ENCODE measurements around the gene CTPS1.

DNA sequence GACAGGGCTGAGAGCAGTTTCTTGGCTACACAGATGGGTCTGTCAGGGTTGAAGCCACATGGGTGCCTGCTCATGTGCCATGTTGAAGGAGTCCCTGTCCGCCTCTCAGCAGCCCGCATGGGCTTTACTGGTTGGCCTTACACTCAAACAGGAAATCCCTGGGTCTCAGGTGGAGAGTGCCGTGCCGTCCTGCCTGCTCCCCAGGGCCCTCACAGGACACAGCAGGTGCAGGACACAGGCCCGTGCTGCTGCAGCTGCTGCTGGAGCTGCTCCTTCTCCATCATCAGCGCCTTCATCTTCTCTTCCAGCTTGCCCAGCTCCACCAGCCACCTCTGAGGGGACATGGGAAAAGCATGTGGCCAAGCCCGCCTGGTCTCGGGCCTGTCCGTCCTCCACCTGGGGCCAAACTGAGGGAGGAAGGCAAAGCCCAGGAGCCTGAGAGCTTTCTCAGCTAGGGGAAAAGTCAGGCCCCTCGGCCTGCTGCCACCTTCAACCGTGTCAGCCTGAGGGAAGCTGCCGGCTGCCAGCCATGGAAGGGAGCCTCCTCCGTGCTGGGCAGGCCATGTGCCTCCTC is 36.5 kb downstream of the CTPS1 start:
- TF ChIP-seq POLR2A (IDR thresholded peaks at IDR 0.05) (no peak), POLR2AphosphoS5 (IDR thresholded peaks at IDR 0.05; ENCODE audit: insufficient read depth in 1 of 2, low read depth in 1 of 2) (no peak)
- TF ChIP-seq, protein P1, sequence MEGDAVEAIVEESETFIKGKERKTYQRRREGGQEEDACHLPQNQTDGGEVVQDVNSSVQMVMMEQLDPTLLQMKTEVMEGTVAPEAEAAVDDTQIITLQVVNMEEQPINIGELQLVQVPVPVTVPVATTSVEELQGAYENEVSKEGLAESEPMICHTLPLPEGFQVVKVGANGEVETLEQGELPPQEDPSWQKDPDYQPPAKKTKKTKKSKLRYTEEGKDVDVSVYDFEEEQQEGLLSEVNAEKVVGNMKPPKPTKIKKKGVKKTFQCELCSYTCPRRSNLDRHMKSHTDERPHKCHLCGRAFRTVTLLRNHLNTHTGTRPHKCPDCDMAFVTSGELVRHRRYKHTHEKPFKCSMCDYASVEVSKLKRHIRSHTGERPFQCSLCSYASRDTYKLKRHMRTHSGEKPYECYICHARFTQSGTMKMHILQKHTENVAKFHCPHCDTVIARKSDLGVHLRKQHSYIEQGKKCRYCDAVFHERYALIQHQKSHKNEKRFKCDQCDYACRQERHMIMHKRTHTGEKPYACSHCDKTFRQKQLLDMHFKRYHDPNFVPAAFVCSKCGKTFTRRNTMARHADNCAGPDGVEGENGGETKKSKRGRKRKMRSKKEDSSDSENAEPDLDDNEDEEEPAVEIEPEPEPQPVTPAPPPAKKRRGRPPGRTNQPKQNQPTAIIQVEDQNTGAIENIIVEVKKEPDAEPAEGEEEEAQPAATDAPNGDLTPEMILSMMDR (IDR thresholded peaks at IDR 0.05), result no peak
